ENCODE results near the gene PET117.
"Not testable (repeated sequence)": the region's sequence is repeated elsewhere in the genome, so short reads cannot be mapped to it uniquely, and the experiment has no call there.

- not testable (repeated sequence) for TF ChIP-seq CTCF, POLR2A (IDR thresholded peaks at IDR 0.05)
These were observed 48.8 kb upstream of the PET117 start for GRCh38 chr20:18088841-18089240.
